ENCODE measurements around the gene VWA5B1.
"Not testable (repeated sequence)": the region's sequence is repeated elsewhere in the genome, so short reads cannot be mapped to it uniquely, and the experiment has no call there.

VWA5B1 gene

DNA sequence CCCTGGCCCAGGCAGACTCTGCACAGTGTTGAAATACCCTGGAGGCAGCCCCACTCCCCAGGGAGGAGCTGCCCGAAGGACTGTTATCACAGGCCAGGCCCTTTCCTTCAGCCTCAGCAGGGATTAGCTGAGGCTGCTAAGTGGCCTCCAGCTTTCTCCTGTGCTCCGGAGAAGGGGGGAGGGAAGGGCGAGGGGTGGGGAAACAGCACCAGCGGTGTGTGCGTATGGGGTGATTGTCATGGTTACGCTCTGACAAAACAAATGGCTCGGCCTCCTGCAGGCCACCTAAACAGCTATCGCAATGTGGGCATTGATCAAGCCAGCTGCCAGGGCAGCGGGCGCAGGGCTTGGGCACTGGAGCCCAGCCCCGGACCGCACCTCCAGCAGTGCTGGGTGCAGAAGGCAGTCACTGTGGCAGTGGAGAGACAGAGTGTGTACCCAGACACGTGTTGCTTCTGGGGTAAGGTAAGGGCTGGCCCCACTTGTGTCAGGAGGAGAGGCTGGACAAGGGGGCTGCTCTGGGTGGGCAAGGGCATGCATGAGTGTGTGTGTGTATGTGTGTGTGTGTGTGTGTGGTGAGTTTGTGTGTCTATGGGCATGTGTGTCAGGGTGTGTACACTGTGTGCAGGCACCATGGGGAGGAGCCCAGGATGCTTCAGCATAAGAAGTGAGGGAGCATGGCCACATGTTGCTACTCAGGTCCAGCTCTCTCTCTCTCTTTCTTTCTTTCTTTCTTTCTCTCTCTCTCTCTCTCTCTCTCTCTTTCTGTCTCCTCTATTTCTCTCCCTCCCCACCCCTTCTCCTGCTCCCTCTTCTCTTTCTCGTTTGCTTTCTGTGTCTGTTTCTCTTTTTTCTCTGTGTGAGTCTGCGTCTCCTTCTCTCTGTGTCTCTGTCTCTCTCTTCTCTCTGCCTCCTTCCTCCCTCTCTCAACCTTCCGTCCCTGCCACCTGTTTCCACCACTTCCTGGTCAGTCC is at the start of gene VWA5B1:
TSS of gene VWA5B1 (plus strand) at position 252 of the 974 bp plus-strand sequence. CDS start 19,727 bp downstream, outside the sequence.
- DNase-seq: no peak

DNA sequence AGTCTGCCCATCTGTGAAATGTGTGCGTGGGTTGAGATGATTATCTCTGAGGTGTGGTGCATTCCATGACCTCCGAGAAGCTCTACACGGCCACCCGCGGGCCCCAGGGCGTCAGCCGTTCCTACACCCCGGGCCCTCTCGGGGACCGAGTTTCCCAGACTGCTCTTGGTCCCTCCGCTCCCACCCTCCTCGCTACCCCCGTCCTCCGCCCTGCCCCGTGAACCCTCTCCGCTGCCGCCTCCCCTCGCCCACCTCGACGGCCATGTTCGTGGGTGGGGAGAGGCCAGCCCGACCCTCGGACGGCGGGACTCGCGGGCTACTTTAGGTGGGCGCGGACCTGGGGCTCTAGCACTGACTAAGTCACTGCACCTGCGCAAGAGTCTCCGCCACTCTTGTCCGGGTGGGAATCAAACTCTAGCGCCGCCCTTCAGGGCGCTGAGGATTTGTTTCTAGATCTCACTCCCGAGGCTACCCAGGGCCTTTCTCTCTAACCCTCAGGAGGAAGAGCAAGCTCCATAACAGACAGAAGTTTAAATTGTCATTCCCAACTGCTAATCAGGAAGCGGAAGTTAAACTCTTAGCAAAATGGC is 47.7 kb upstream of the VWA5B1 start:
- no peak for DNase-seq

- no peak for DNase-seq
These were observed 41.6 kb upstream of the VWA5B1 start for GRCh38 chr1:20248971-20249612.

DNA sequence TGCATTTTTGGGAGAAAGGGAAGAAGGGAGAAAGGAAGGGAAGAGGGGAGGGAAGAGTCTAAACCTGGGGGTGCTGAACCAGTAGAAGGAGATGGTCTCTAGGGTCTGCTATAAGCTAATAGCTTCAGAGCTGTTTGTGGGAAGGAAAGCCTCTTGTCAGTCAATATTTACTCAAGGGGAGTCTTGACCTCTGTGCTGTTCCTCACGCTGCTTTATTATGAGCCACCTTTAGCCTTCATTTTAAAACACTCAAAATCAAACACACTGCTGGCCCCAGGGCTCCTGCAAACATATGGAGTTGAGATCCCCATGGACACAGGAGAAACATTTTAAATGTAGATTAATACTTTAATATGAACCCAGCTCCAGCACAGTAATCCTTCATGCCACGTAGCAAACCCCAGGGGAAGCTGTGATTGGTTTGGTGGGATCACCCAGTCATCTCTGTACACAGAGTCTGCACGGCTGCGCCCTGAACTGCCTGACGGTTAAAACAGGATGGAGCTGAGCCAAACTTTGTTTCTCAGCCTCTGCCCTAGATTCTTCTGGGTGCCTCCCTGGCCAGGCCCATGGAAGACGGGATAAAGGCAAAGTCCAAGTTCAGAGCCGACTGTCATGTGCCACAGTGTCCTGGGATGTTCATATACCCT is 40.2 kb upstream of the VWA5B1 start:
- DNase-seq: no peak

- DNase-seq: no peak
These were observed 38.1 kb upstream of the VWA5B1 start for GRCh38 chr1:20252587-20252986.

- DNase-seq: no peak
These were observed 35.0 kb upstream of the VWA5B1 start for GRCh38 chr1:20255666-20256065.

- DNase-seq: no peak
These were observed 31.0 kb upstream of the VWA5B1 start for GRCh38 chr1:20259646-20260045.

DNA sequence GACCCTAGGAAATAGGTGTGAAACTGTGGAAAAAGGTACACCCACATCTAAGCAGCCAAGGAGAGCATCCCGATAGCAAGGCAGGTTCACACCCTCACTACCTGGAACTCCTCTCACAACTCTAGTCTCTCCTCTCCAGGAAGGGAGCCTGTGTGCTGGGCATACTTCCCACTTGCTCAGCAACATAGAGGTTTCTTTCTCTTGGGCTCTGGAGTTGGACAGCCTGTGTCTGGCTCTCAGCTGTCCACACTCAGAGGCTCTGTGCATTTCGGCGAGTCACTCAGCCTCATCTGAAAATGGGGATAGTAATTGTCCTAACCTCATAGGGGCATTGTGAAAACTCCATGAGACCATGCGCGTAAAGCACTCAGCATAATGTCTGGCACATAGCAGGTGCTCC is 29.6 kb upstream of the VWA5B1 start:
- DNase-seq: no peak

GRCh38 chr1:20262810-20263534 is 27.7 kb upstream of the VWA5B1 start:
- DNase-seq: no peak

GRCh38 chr1:20265250-20265649 is 25.4 kb upstream of the VWA5B1 start:
- no peak for DNase-seq

DNA sequence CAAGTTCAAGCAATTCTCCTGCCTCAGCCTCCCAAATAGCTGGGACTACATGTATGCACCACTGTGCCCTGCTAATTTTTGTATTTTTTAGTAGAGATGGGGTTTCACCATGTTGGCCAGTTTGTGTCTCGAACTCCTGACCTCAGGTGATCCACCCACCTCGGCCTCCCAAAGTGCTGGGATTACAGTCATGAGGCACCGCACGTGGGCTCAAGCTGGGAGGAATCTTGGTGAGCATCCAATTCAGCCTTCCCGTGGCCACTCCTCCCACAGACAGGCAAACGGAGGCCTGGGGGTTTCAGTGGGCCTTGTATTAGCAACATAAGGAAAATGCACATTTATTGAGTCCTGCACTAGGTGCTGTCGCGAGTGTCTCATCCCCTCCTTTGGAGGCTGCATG is 24.5 kb upstream of the VWA5B1 start:
- peak; percentile 16 for DNase-seq

DNA sequence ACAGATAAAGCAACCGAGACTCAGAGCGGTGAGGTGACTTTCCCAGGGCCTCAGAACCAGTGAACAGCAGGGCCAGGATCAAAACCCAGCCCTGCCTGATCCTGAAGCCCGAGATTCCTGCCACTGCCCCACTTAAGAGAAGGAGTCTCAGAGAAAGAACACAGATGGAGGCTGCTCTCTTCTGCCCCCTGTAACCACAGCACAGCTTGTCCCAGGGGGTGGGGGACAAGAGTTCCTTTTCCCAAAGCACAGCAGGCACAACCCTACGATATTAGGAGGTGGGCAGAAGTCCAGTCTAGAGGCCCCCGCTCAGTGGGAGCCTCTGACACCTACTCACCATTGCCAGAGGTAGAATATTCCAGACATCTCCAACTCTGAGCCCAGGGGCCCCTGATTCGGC is 24.0 kb upstream of the VWA5B1 start:
- DNase-seq: no peak

DNA sequence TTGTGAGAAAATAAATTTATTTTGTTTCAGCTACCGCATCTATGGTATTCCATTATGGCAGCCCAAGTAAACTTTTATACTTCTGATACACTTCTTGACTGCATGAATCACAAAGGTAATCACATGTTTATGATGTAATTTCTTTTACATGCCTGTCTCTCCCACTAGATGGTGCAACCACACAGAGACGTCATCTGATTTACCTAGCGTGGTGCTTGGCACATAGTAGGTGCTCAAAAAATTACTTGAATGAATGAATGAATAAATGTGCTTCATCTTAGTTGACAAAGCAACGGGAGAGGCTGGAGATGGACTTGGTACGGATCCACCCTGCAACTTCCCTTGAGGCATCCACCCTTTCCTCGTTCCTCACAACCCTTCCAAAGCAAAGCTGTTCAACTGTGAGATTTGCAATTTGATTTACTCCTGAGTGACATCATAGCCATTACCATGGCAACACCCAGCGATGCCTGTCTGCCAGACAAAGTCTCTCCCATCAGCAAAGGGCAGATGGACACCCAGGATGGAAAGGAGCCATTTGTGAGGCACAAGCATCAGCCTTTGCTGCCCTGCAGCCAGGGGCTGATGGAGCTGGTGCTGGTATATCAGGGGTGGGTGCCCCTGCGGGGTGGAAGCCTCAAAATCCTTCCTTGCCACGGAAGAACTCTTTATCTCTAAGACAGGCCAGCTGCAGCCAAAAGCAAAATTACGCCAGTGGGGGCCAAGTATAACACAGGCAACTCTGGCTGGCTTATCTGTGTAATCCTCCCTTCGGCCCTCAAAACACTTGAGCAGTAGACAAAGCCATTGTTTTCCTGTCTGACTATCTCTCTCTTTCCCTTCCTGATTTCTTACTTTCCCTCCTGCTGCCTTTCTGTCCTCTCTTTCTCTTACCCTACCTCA is 18.9 kb upstream of the VWA5B1 start:
- DNase-seq: no peak

DNA sequence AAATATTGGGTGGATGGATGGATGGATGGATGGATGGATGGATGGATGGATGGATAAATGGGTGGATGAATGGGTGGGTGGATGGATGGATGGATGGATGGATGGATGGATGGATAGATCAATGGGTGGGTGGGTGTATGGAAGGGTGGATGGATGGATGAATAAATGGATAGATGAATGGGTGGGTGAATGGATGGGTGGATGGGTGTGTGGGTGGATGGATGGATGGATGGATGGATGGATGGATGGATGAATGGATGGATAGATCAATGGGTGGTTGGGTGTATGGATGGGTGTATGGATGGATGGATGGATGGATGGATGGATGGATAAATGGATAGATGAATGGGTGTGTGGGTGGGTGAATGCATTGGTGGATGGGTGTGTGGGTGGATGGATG is 17.0 kb upstream of the VWA5B1 start:
- DNase-seq: not testable (repeated sequence)

DNA sequence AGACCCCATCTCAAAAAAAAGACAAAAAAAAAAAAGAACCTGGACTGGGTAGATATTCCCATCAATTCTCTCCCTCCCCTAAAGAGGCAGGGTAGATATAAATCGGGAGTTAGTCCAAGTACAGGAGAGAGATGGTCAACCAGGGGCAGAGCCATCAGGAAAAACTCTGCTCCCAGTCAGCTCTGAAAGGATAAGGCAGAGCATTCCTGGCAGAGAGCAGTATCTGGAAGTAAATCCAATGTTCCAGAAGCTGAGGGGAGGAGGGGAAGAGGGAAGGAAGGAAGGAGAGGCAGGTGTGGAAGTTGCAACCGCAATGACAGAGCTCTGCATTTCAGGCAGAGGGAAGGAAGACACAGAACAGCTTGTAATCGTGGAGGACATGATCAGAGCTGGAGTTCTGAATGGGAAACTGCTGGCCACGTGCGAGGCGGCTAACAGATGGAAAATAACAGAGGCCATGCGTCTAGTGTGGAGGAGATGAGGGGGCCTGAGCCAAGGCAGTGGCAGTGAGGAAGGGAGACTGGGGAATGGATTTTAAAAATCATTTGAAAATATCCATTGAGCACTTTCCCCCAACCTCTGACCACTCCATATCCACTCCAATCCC is 15.3 kb upstream of the VWA5B1 start:
- no peak for DNase-seq

DNA sequence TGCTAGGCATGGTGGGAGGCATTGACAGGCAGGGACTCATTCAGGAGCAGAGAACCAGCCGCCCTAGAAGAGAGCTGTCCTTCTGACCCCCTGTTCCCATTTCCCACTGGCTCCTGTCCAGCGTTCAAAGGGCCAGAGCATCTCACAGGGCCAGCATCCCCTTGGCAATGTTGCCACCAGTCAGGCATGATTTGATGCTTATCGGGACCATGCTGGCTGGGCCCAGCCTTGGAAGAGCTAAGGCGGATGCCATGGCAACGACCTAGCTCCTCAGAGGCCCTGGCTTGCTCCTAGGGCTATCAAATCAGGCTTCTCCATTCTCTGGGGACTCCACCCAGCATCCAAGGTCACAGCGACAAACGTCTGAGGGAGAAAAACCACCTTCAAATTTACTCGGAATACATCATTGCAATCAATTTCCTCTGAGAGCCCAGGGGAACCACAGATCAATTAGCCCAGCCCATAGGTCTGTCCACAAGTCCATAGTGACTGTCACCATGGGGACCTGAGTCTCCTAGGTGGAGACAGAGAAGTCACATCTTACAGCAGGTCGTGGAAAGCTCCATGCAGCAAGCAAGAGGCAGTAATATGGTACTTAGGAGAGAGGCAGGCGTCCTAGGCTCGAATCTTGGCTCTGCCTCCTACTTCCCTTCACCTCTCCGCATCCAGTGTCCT is 14.1 kb upstream of the VWA5B1 start:
- no peak for DNase-seq

GRCh38 chr1:20278692-20279130 is 12.0 kb upstream of the VWA5B1 start:
- DNase-seq: no peak

GRCh38 chr1:20279509-20279908 is 11.2 kb upstream of the VWA5B1 start:
- DNase-seq: peak; percentile 60

GRCh38 chr1:20280341-20280740 is 10.3 kb upstream of the VWA5B1 start:
- no peak for DNase-seq

DNA sequence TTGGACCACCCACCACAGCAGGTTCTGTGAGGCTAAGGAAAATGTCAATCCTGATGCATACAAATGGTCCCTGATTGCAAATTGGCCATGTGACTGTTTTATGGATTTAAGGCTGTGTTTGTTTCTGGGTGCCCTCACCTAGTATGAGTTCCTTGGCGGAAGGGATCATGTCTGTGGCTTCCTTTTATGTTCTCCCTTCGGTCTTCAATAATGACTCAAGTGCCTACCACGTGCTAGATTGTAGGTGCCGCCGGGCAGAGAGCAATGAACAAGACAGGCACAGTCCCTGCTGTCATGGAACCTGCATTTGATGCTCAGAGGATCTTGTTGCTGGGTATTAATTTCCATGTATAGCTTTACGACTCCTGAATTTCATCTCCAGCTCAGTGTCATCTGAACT is 9.8 kb upstream of the VWA5B1 start:
- no peak for DNase-seq

All from NCI-H226 (cell line).